GM19324 (cell line): Measurements from ENCODE around the gene TCFL5.

Source experiments
- ATAC-seq: cut with Tn5 transposase; IDR thresholded peaks from one replicate; pipeline ENCODE4 v1.9.1; 2021; ENCODE audit warnings: mild to moderate bottlenecking, moderate library complexity; ENCODE audit not compliant: unreplicated experiment, low FRiP score

The TCFL5 gene

GRCh38 chr20:62815066-62815991 lies 46.3 kb downstream of the TCFL5 start:
- ATAC-seq = no peak

GRCh38 chr20:62814709-62815065 lies 46.9 kb downstream of the TCFL5 start:
- no peak for ATAC-seq

- no peak for ATAC-seq
These were observed 47.4 kb downstream of the TCFL5 start for GRCh38 chr20:62814060-62814708.

GRCh38 chr20:62813588-62813987 lies 48.0 kb downstream of the TCFL5 start:
- no peak for ATAC-seq

- no peak for ATAC-seq
These were observed 48.8 kb downstream of the TCFL5 start for GRCh38 chr20:62812907-62813200.

GRCh38 chr20:62812181-62812906 lies 49.3 kb downstream of the TCFL5 start:
- no peak for ATAC-seq

- no peak for ATAC-seq
These were observed 49.9 kb downstream of the TCFL5 start for GRCh38 chr20:62811720-62812119.

GRCh38 chr20:62811320-62811719 lies 50.3 kb downstream of the TCFL5 start:
- ATAC-seq = no peak

- no peak for ATAC-seq
These were observed 51.8 kb downstream of the TCFL5 start for GRCh38 chr20:62809530-62810428.

GRCh38 chr20:62808211-62808865 lies 53.3 kb downstream of the TCFL5 start:
- ATAC-seq = no peak

GRCh38 chr20:62807444-62808210 lies 54.0 kb downstream of the TCFL5 start:
- no peak for ATAC-seq

GRCh38 chr20:62806383-62807050 lies 55.1 kb downstream of the TCFL5 start:
- ATAC-seq = no peak

- no peak for ATAC-seq
These were observed 55.8 kb downstream of the TCFL5 start for GRCh38 chr20:62805711-62806382.

- ATAC-seq = peak; percentile 34
These were observed 56.4 kb downstream of the TCFL5 start for GRCh38 chr20:62805155-62805710.

GRCh38 chr20:62804627-62805154 lies 56.9 kb downstream of the TCFL5 start, which contains the start of gene OGFR:
TSS of gene OGFR (plus strand) at chr20:62804835. CDS start at chr20:62804860, 25 bp downstream.
- peak; percentile 63 for ATAC-seq

- no peak for ATAC-seq
These were observed 57.5 kb downstream of the TCFL5 start for GRCh38 chr20:62804021-62804626.
